ENCODE results near the gene LITAF. TPM values are rescaled to one million over a fixed set of nuclear protein-coding genes. Genes with fewer than 3 reads are reported as not detected.
"Not testable (repeated sequence)": the region's sequence is repeated elsewhere in the genome, so short reads cannot be mapped to it uniquely, and the experiment has no call there.

Gene LITAF
- total RNA-seq, 4 donors from 2014 or later = 31.6 to 95.0 (median 44.5) TPM

GRCh38 chr16:11593581-11593980 lies 6.9 kb upstream of the LITAF start:
- 74 to 80% methylated on average over 3 of the region's 3 CpGs for WGBS, 2 donors (ENCODE audit: low coverage in 1 of 2)

GRCh38 chr16:11593076-11593475 lies 6.4 kb upstream of the LITAF start:
- 90 to 93% methylated on average over 6 to 7 of the region's 9 CpGs for WGBS, 2 donors (ENCODE audit: low coverage in 1 of 2)
- not testable (repeated sequence) for H3K27me3 ChIP-seq, ATAC-seq, H3K27ac ChIP-seq, H3K4me3 ChIP-seq, H3K9me3 ChIP-seq, H3K36me3 ChIP-seq
- H3K4me1 ChIP-seq = peaks cover 0 to 17% (median 4%) of the 10 kb centered on the region in 3 donors

More at GRCh38 chr16:11593581-11593980, 6.9 kb upstream of the LITAF start:
- Histone ChIP-seq H3K27ac (no peak overlapping the region), H3K4me3 (no peak overlapping the region), H3K27me3 (no peaks in the 10 kb centered on the region), H3K9me3 (no peaks in the 10 kb centered on the region), H3K36me3 (no peaks in the 10 kb centered on the region), H3K4me1 (peaks cover 0 to 17% (median 4%) of the 10 kb centered on the region in 3 donors)
- ATAC-seq = no peak
- TF ChIP-seq CTCF (IDR thresholded peaks at IDR 0.05) (no peak), POLR2AphosphoS5 (IDR thresholded peaks at IDR 0.05) (no peak), POLR2A (IDR thresholded peaks at IDR 0.05) (no peak), EP300 (IDR thresholded peaks at IDR 0.05) (no peak)

GRCh38 chr16:11591630-11592029 lies 4.9 kb upstream of the LITAF start:
- not testable (repeated sequence) for H3K4me3 ChIP-seq, H3K9me3 ChIP-seq, H3K27ac ChIP-seq, H3K27me3 ChIP-seq, ATAC-seq, H3K36me3 ChIP-seq
- WGBS, 2 donors (ENCODE audit: low coverage in 1 of 2) = 76 to 86% methylated on average over 2 to 3 of the region's 5 CpGs
- peaks cover 0 to 15% (median 6%) of the 10 kb centered on the region in 3 donors for H3K4me1 ChIP-seq

- Histone ChIP-seq H3K27ac (no peak overlapping the region), H3K36me3 (no peaks in the 10 kb centered on the region), H3K4me1 (peaks cover 0 to 31% (median 11%) of the 10 kb centered on the region in 3 donors), H3K9me3 (peaks cover 0 to 6% (median 0%) of the 10 kb centered on the region in 3 donors), H3K27me3 (no peaks in the 10 kb centered on the region), H3K4me3 (no peak overlapping the region)
- TF ChIP-seq EP300 (IDR thresholded peaks at IDR 0.05) (no peak), POLR2AphosphoS5 (IDR thresholded peaks at IDR 0.05) (no peak), CTCF (IDR thresholded peaks at IDR 0.05) (no peak), POLR2A (IDR thresholded peaks at IDR 0.05) (no peak)
- 80% methylated on average over 1 of the region's 1 CpG; no CpG with 5 or more reads in 1 of the 2 donors for WGBS, 2 donors (ENCODE audit: low coverage in 1 of 2)
- ATAC-seq = no peak
Observed at GRCh38 chr16:11589198-11589550, 2.5 kb upstream of the LITAF start.

- 75 to 77% methylated on average over 6 to 7 of the region's 7 CpGs for WGBS, 2 donors (ENCODE audit: low coverage in 1 of 2)
- TF ChIP-seq EP300 (IDR thresholded peaks at IDR 0.05) (no peak), POLR2A (IDR thresholded peaks at IDR 0.05) (no peak), POLR2AphosphoS5 (IDR thresholded peaks at IDR 0.05) (no peak), CTCF (IDR thresholded peaks at IDR 0.05) (no peak)
- no peak overlapping the region for H3K27ac ChIP-seq
Observed at GRCh38 chr16:11588321-11589197, 1.8 kb upstream of the LITAF start.

More at GRCh38 chr16:11588321-11589197, 1.8 kb upstream of the LITAF start:
- no peak for ATAC-seq
- no peaks in the 10 kb centered on the region for H3K36me3 ChIP-seq
- no peak overlapping the region for H3K4me3 ChIP-seq
- H3K9me3 ChIP-seq = peaks cover 0 to 6% (median 0%) of the 10 kb centered on the region in 3 donors
- no peaks in the 10 kb centered on the region for H3K27me3 ChIP-seq
- H3K4me1 ChIP-seq = peaks cover 0 to 38% (median 11%) of the 10 kb centered on the region in 3 donors

Measured in gastroesophageal sphincter (tissue), 4 donors.